ENCODE data around the gene NCOR1.

NCOR1 gene

DNA sequence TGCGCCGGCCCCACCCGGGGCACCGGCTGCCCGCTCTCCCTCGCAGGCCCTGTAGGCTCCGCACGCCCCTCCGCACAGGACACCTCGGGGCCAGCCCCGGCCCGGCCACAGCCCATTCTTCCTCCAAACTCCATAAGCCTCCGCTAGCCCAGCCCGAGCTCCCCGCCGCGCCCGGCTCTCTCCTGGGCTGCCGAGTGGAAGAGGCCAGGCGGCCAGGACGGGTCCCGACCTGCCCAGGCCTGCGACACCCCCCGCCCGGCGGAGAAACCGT, 397 bp downstream of the NCOR1 start:
- peaks cover 19% of the 10 kb centered on the region for H3F3A ChIP-seq (ENCODE audit: insufficient read depth, low read length)
- no peaks in the 10 kb centered on the region for H3K27me3 ChIP-seq (replicated peaks; ENCODE audit: insufficient read depth, low read length)
- peak overlapping the region; percentile 83 for H3K4me3 ChIP-seq (ENCODE audit: low read length)
- H3K9ac ChIP-seq (ENCODE audit: low read length) = peak overlapping the region; percentile 93
- H3K4me2 ChIP-seq (ENCODE audit: low read depth, low read length) = peak overlapping the region; percentile 68; the same call in 1 of the 2 replicates
- TF ChIP-seq, protein P1, sequence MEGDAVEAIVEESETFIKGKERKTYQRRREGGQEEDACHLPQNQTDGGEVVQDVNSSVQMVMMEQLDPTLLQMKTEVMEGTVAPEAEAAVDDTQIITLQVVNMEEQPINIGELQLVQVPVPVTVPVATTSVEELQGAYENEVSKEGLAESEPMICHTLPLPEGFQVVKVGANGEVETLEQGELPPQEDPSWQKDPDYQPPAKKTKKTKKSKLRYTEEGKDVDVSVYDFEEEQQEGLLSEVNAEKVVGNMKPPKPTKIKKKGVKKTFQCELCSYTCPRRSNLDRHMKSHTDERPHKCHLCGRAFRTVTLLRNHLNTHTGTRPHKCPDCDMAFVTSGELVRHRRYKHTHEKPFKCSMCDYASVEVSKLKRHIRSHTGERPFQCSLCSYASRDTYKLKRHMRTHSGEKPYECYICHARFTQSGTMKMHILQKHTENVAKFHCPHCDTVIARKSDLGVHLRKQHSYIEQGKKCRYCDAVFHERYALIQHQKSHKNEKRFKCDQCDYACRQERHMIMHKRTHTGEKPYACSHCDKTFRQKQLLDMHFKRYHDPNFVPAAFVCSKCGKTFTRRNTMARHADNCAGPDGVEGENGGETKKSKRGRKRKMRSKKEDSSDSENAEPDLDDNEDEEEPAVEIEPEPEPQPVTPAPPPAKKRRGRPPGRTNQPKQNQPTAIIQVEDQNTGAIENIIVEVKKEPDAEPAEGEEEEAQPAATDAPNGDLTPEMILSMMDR (IDR thresholded peaks at IDR 0.05; ENCODE audit: low read length) = no peak
- TF ChIP-seq EZH2 (optimal IDR thresholded peaks at IDR 0.05; ENCODE audit: low read depth, low read length) = no peak
- no peak for TF ChIP-seq EZH2phosphoT487 (IDR thresholded peaks at IDR 0.05; ENCODE audit: low read length)
- peaks cover 3% of the 10 kb centered on the region for H3K4me1 ChIP-seq (ENCODE audit: low read length)
- H3K36me3 ChIP-seq (replicated peaks; ENCODE audit: insufficient read depth, low read length) = no peaks in the 10 kb centered on the region
- H3K9me2 ChIP-seq (replicated peaks; ENCODE audit: insufficient read depth, low read length) = no peaks in the 10 kb centered on the region
- peak overlapping the region; percentile 92; the same call in 1 of the 2 replicates for H3K27ac ChIP-seq (ENCODE audit: low read length)
- H2AFZ ChIP-seq (ENCODE audit: low read length) = peak overlapping the region; percentile 95
- peak; percentile 42 for DNase-seq
- H3K79me2 ChIP-seq (ENCODE audit: low read length) = peaks cover 90% of the 10 kb centered on the region
- no peaks in the 10 kb centered on the region for H3K9me3 ChIP-seq (replicated peaks; ENCODE audit: insufficient read depth, low read length)
- H4K20me1 ChIP-seq (ENCODE audit: insufficient read depth, low read length) = 0 out of 2 replicates have a peak, but pooled peaks cover 3% of the 10 kb centered on the region

DNA sequence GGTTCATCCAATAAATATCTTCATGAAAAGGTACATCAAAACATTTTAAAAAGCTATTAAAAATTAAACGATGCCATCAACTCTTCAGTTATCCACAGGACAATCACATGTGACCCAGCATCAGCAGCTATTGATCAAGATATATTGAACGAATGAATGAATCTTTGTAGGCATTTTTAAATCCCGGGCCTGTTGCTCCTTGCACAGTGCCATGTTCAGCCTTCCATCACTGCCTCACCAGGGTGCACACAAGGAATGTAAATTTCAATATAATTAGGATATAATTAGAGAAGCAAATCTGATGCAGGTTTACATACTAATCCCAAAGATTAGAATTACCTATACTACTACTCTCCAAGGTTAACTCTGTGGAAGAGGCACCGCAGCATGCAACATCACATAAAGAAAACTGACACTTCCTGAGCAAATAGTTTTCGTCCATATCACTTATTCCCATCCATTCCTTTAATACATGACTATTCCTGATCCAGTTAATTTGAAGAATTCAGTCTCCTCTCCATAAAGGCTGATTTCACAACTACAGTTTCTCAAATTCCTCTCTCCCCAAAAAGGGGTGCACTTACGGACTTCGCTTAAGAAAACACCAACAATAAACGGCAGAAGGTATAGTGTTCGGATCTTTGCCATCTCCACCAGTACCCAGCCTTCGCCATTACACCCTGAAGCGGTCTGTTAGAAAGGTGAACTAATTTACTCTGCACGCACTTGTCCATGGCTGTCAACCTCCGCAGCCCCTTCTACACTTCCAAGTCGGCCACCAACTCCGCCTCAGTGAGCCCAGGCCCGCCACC, 938 bp downstream of the NCOR1 start:
- H4K20me1 ChIP-seq (ENCODE audit: insufficient read depth, low read length) = 0 out of 2 replicates have a peak, but pooled peaks cover 3% of the 10 kb centered on the region
- H3K79me2 ChIP-seq (ENCODE audit: low read length) = peaks cover 91% of the 10 kb centered on the region

DNA sequence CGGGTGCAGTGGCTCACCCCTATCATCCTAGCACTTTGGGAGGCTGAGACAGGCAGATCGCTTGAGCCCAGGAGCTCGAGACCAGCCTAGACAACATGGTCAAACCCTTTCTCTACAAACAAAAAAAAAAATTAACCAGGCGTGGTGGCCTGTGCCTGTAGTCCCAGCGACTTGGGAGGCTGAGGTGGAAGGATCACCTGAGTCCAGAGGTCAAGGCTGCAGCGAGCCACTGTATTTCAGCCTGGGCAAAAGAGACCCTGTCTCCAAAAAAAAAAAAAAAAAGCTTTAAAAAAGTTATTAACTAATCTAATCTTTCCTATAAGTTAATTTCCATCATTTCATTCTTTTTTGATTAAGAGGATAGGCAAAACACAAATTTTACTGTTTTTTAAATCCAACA, 2.5 kb downstream of the NCOR1 start:
- H4K20me1 ChIP-seq (ENCODE audit: insufficient read depth, low read length) = peaks cover 7% of the 10 kb centered on the region; the same call in 1 of the 2 replicates
- H3K4me1 ChIP-seq (ENCODE audit: low read length) = peaks cover 3% of the 10 kb centered on the region
- H3K27ac ChIP-seq (ENCODE audit: low read length) = no peak overlapping the region
- no peak for TF ChIP-seq EZH2 (optimal IDR thresholded peaks at IDR 0.05; ENCODE audit: low read depth, low read length)
- TF ChIP-seq, protein P1 (IDR thresholded peaks at IDR 0.05; ENCODE audit: low read length) = no peak
- TF ChIP-seq EZH2phosphoT487 (IDR thresholded peaks at IDR 0.05; ENCODE audit: low read length) = no peak
- H3K4me2 ChIP-seq (ENCODE audit: low read depth, low read length) = no peak overlapping the region
- H3F3A ChIP-seq (ENCODE audit: insufficient read depth, low read length) = peaks cover 19% of the 10 kb centered on the region
- DNase-seq = no peak
- H3K27me3 ChIP-seq (replicated peaks; ENCODE audit: insufficient read depth, low read length) = no peaks in the 10 kb centered on the region
- H3K9ac ChIP-seq (ENCODE audit: low read length) = no peak overlapping the region
- H3K4me3 ChIP-seq (ENCODE audit: low read length) = no peak overlapping the region
- no peaks in the 10 kb centered on the region for H3K9me2 ChIP-seq (replicated peaks; ENCODE audit: insufficient read depth, low read length)
- H2AFZ ChIP-seq (ENCODE audit: low read length) = no peak overlapping the region
- no peaks in the 10 kb centered on the region for H3K36me3 ChIP-seq (replicated peaks; ENCODE audit: insufficient read depth, low read length)
- H3K9me3 ChIP-seq (replicated peaks; ENCODE audit: insufficient read depth, low read length) = no peaks in the 10 kb centered on the region
- peaks cover 89% of the 10 kb centered on the region for H3K79me2 ChIP-seq (ENCODE audit: low read length)

More for the DNA sequence above, 938 bp downstream of the NCOR1 start:
- H3K27me3 ChIP-seq (replicated peaks; ENCODE audit: insufficient read depth, low read length) = no peaks in the 10 kb centered on the region
- H2AFZ ChIP-seq (ENCODE audit: low read length) = peak overlapping the region; percentile 95
- peaks cover 3% of the 10 kb centered on the region for H3K4me1 ChIP-seq (ENCODE audit: low read length)
- H3K4me3 ChIP-seq (ENCODE audit: low read length) = peak overlapping the region; percentile 83
- peaks cover 19% of the 10 kb centered on the region for H3F3A ChIP-seq (ENCODE audit: insufficient read depth, low read length)
- no peaks in the 10 kb centered on the region for H3K9me2 ChIP-seq (replicated peaks; ENCODE audit: insufficient read depth, low read length)
- no peaks in the 10 kb centered on the region for H3K9me3 ChIP-seq (replicated peaks; ENCODE audit: insufficient read depth, low read length)
- no peak for DNase-seq
- TF ChIP-seq EZH2phosphoT487 (IDR thresholded peaks at IDR 0.05; ENCODE audit: low read length) = no peak
- TF ChIP-seq, protein P1 (IDR thresholded peaks at IDR 0.05; ENCODE audit: low read length) = no peak
- no peak for TF ChIP-seq EZH2 (optimal IDR thresholded peaks at IDR 0.05; ENCODE audit: low read depth, low read length)
- H3K36me3 ChIP-seq (replicated peaks; ENCODE audit: insufficient read depth, low read length) = no peaks in the 10 kb centered on the region
- H3K4me2 ChIP-seq (ENCODE audit: low read depth, low read length) = peak overlapping the region; percentile 68
- H3K9ac ChIP-seq (ENCODE audit: low read length) = peak overlapping the region; percentile 93
- peak overlapping the region; percentile 92; the same call in 1 of the 2 replicates for H3K27ac ChIP-seq (ENCODE audit: low read length)
